TTC549 (cell line): ENCODE results near the gene MAGOHB.

Experiments used
- FAIRE-seq: peaks from 2 replicates; lab custom pipeline; 2012; peaks lifted over from hg19 to GRCh38; lab: Jason Lieb, UNC

Gene MAGOHB

GRCh38 chr12:10554228-10554755 lies 59.1 kb downstream of the MAGOHB start:
- no peak for FAIRE-seq
